ENCODE data around the gene SUCNR1.

GRCh38 chr3:151881137-151881536 is 7.7 kb downstream of the SUCNR1 start:
- no peak for TF ChIP-seq CTCF (IDR thresholded peaks at IDR 0.05; ENCODE audit: borderline replicate concordance, extremely low read depth, low read length, poor library complexity, severe bottlenecking)
- no peak for TF ChIP-seq EZH2 (IDR thresholded peaks at IDR 0.05; ENCODE audit: borderline replicate concordance, low read depth, low read length, severe bottlenecking)
